ENCODE measurements around the gene PYGM.

The PYGM gene

DNA sequence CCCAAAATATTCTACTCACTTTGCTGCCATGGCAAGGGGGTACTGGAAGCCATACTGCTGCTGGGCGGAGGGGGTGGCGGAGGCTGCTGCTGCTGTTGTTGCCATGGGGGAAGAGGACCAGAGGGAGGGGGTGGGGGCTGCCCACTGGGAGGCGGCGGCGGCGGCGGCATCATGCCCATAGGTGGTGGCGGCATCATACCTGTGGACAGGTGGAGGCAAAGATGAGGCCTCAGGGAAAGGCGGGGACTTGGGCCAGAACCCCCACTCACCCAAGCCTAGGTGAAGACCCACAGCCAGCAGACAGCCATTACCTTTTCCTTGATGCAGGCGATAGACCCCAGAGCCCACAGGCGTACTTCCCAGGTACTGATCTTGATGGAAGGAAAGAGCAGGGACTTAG, 7.1 kb upstream of the PYGM start:
- no peak for DNase-seq

DNA sequence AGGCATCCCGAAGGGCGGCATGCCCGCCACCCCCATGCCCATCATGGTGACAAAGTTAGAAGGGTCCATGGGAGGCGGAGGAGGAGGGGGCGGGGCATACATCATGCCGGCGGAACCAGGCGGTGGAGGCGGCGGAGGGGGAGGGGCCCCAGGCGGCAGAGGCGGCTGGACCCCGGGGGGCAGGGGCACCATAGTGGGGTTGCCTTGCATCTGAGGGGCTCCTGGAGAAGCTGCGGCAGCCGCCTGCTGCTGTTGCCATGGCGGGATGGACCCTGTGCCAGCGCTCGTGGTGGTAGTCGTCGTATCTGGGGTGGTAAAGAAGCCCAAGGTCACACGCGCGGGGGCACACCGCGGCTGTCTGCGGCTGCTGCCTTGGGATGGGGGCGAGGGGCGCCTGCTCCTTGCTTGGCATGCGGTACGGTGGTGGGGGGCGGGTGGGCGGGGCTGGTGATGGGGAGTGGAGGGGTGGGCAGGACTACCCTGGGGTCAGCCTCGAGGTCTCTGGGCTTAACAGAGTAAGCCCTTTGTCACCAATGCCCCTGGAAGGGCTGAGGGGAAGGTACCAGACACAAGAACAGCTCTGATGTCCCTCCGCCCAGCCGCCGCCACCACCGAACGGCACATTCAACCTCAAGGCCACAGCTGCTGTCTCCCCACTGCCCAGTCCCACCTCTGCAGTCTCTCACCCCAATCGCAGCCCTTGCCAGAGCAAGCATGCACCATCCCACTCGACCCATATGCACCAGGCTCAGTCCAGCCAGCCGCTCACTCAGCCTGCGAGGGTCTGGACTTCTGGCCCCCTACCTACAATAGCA, 6.3 kb upstream of the PYGM start:
- no peak for DNase-seq

DNA sequence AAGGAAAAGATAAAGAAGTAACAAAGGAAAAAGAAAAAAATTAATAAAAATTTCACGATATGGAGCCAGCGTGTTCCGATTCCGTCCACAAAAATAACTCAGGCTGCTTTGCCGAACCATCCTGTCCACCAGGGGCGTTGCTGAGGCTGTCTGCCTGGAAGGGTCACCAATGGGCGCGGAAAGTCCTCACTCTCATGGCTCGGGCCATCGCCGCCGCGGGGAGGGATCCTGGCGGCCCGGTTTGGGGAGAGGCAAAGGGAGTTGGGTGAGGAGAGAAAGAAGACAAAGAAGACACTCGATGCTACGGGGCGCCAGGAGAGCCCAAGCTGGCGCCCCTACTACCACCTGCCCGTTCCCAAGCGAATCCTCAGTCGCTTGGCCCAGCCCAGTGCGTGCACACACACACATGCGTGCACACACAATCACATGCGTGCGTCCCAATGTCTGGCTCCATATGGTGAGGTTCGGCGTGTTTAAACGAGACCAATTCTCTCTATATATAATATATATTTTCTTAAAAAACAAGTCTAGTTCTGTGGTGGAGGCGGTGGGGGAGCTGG, 5.6 kb upstream of the PYGM start:
- DNase-seq: no peak

DNA sequence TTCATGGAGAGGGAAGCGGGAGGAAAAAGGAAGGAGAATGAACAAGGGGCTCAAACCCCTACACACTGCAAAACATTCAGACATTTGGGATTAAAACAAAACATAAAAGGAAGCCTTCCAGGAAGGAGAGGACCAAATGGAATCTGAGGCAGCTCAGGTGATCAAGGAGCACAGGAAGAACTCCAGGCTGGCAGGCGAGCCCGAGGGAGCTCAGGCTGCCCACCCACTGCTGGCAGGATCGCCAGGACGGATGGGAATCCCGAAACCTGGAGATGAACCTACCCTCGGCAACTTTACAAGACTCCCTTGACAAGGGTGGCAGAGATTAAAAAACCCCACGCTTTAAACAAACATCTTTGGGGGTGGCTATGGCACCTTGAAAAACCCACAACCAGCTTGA, 5.0 kb upstream of the PYGM start:
- no peak for DNase-seq

DNA sequence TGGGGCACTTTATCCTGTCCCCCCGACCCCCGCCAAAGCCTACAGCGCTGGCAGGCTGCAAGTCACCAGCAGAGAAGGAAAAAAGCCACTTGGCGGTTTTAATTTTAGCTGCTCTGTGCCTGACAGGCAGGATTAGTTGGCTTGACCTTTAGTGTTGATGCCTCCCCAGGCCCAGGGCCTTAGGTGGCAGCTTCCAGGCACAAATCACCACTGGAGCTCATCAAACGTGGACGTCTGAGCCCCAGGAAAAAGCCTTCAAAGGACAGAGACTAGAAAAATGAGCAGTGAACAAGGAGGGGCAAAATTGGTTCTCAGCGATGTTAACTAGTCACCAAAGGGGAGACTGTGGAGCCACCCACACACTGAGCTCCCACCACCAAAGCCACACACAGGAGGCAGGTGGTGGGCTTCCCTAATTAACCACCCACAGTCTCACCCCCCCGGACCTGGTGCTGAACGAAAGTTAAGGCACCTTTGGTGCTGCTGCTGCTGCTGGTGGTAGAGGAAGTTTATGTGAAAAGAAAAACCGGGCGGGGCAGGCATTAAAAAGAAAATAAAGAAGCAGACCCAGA, 4.4 kb upstream of the PYGM start:
- DNase-seq: no peak

DNA sequence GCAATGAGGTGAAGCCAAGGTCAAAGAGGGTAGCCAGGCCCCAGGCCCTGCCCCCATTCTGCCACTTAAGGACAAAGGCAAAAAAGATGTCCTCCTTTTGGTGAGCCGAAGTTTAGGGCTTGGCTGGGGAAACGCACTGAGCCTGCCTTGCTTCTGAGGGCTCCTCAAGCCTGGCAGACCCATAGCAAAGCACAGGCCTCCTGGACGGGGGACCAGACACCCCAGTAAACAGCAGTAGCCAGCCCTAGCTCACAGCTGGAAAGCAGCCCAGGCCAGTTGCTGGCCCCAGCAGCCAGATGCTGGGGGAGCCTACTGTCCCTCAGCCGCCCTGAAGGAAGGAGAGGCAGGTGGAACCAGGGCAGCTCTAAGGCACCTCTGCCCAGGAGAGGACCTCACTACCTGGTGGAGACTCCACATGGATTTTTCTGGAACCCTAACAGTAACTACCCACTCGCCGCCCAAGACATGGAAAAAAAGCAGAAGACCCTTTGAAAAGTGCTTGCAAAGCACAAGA, 3.8 kb upstream of the PYGM start:
- no peak for DNase-seq

DNA sequence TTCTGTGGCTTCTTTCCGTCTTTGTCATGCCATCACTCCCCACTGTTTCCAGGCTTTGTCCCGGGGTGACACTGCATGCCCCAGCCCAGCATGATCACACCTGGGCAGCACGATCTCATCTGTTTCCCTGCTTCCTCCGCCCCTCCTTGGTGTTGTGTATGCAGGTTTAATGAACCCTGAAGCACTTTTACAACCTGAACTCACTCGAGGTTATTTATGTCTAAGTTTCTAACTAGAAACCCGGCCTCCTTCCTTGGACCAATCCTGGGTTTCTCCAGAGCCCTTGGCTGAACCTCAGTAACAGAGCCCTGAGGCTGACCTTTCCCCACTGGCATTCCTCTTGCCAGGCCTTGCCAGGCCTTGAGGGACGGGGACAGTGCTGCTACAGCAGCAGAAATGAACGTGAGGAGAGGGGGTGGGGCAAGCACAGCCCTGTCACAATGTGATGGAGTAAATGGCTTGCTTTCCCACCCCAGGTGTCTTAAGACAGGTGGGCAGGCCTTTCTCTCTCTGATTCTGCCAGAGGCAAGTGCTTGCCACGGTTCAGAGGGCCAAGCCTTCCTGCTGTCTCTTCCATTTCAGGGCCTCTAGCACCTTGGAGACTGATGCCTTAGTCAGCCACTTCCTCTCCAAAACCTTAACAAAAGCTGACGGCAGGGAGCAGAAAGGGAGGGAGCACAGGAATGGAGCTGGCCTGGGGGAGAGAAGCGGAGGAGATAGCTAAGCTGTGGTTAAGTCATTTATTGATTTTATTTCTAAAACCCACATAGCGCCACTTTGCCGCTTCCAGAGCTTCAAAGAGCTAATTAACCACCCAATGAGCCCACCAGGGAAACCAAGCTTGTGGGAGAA, 3.1 kb upstream of the PYGM start:
- no peak for DNase-seq

DNA sequence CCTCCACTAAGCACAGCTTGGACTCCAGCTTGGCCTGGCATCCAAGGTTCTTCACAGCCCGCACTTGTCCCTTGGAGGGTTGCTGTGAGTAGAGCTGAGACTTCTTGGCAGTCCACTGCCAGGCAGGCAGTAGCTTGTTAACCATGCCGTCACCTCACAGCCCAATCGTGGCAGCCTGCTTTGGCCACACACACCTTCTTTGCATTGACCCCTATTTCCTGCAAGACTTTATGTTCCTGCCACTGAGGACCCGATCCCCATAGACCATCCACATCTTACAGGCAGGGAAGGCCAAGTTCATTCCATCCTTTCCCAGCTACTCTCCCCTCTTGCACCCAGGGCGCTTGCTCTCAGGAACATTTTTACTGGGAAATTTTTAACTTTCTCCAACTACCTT, 2.5 kb upstream of the PYGM start:
- no peak for DNase-seq

DNA sequence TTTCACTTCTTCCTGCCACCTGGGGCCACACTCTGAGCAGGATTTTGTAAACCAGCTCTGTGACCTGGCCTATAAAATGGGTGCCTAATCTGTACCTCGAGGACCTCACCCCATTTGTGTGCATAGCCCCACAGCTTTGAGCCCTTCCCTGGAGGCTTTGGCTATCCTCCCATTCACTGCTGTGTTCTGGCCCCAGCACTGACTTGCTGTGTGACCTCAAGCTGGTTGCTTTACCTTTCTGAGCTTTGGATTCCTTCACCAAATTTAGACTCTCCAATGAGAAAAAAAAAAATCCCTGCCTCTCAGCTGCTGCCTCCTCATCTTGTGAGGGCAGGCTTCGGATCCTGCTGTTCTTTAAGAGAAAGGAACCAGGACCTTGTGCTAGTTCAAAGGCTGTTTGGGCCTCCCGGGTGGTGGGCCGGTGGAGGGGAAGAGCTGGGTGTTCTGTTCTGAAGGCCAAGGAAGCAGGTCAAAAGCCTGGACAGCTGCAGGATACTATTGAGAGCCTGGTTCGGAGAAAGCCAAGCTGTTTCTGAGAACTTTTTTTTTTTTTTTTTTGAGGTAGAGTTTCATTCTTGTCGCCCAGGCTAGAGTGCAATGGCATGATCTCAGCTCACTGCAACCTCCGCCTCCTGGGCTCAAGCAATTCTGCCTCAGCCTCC, 1.1 kb upstream of the PYGM start:
- no peak for DNase-seq

DNA sequence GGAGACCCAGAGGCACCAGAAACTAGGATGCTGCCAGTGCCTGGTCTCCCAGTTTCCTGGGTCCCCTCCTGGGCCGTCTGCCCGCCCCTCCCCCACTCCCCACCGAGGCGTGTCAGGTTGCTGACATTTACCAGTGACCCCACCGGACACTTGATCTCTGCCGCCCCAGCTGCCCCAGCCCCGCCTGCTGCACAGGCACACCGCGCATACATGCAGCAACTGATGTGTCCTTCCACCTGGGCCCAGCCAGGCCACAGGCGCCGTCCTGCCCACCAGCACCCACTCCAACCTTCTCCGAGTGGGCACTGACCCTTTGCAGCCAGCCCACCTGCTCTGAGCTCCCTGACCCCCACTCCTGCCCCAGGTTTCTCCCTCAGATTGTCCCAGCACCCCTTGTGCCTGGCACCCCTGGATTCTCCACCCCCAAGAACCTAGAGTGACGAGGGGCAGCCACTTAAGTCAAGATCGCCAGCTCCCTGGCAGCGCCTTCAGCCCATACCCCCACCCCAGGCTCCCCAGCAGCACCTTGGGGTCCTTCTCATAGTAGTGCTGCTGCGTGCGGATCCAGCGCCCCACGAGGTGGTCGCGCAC, 548 bp downstream of the PYGM start:
- DNase-seq: no peak

DNA sequence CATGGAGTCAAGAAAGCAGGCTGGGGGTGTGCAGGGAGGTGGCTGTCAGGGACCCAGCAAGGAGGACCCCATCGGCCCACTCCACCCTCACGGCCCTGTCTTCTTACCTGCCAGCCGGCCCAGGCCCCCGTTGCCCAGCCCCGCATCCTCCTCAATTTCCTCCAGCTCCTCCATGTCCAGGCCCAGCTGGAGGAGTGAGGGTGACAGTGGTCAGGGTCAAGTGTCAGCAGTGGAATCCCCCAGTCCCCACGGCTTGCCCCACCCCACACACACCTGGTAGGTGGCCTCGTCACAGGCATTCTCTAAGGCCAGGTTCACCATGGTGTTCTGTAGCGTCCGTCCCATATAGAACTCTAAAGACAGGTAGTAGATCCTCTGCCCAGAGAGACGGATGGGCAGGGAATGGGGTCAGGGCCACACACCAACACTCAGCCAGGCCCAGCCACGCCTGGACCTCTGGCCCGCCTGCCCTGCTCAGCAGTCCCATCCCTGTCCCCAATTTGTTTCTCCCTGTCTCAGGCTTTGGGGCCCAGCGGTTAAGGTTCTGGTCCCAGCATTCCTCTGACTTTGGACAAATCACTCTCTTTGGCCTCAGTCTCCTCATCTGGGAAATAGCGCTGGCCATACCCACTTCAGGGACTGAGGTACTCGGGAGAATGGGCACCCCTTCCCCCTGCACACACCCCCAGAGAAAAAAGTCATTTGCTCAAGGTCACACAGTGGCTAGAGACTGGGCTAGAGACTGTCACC, 1.3 kb downstream of the PYGM start:
- DNase-seq: no peak

DNA sequence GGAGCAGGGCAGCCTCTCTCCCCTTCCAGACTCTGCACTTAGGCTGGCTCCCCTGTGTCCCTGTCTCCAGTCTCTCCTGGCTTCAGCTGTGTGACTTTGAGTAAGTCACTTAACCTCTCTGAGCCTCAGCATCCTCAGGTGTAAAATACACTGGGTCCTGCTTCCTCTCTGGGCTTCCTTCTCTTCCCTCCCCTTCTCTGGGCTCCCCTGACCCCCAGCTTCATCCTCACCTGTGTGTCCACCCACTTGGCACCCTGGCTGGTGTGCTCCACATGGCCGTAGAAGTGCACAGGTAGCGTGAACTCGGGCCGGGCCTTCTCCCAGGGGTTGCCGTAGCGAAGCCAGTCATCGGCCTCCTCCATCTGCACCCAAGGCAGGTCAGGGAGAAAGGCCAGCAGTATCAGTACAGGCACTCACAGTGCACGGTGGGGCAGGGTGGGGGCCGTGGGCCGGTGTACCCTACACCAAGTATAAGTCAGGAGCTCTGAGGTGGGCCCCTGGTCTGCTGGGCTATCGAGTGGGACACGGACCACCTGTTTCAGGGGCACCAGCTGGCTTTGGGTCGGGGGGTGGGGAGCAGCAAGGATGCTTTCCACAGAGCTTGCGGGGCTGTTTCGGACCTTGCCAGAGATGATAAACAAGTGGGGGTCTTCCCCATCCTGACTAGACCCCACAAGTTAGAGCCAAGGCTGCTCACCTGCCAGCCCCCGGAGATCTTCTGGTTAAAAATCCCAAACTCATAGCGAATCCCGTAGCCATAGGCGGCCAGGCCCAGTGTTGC, 2.0 kb downstream of the PYGM start:
- DNase-seq: no peak

DNA sequence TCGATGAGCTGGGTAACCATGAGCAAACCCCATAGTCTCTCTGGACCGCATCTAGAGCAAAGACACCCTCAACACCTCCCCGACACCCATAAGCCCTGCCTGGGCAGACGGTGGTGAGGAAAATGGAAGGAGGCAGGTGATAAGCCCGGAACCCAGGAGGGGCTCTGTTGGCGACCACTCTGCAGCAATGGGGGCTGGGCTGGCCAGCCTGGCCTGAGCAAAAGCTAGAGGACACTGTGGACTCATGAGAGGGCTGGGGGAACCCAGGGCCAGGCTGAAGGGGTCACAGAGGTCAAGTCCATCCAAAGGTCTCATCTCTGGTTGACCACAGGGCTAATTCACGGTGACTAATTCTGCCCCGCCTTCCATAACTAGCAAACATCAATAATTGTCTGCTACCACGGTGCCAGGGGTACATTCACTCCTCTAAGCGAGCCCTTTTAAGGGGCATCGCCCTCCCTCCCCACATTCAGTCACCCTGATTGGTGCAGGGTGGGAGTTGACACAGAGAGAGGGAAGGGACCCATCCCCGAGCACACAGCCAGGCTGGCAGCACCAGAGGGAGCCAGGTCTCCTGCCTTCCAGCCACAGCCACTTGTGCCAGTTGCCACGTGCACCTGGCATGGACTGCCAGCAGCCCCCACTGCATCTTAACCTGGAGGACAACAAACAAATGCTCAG, 4.0 kb downstream of the PYGM start:
- no peak for DNase-seq

DNA sequence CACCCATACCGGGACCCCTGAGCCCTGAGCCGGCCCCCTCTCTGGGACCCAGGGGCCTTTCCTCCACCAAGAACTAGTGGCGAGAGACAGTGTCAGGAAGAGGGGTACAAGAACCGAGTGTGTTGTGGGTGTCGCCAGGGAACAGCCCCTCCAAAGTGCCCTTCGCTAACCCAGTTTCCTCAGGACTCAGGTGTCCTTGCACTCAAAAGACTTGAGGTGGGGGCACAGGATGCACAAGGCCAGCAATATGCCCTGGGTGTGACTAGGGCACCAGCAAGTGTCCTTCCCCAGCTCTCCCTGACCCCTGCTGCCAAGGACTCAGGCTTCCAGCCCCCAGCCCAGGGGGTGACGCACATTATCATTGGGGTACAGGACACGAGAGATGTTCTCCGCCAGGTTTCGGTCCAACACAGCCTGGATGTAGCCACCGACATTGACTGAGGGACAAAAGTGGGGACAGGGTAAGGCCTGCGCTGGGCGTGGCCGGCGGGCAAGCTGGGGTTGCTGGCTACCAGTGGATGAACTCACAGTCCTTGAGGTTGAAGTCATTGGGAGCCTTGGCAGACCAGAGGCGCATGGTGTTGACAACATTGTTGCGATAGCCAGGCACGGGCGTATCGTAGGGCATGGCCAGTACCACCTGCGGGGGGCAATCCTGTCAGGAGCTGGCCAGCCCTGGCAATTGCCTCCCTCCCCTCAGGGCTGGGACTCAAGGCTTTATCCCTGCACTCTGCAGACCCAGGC, 4.7 kb downstream of the PYGM start:
- no peak for DNase-seq

DNA sequence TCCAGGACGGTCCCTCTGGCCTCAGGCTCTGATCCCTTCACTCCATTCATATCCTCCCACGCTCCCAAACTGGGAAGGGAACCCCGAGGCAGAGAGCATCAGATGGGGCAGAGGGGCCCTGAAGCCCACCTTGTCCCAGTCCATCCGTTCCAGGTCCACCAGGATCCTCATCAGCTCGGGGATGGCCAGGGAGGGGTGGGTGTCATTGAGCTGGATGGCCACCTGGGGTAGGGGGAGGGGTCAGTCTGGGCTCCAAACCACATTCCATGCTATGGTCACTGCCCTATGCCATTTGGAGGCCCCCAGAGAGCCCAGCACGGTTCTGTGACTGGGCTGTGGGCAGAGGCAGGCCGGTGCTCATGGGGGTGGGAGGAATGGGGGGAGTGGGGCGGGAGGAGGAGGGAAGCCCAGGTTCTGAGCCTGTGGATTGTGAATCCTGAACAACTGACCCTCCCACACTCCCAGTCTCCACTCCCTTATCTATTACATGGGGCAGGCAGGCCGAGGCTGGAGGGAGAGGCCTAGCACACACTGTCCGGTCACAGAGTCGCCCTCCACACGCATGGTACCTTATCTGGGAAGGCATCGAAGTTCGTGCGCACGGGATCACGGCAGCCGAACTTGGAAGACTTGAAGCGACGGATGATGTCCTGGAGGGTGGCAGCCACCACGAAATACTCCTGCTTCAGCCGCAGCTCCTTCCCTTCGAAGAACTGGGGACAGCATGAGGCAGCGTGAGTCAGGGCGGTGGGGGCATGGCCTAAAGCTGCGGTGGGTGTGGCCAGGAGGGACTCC, 5.5 kb downstream of the PYGM start:
- no peak for DNase-seq

DNA sequence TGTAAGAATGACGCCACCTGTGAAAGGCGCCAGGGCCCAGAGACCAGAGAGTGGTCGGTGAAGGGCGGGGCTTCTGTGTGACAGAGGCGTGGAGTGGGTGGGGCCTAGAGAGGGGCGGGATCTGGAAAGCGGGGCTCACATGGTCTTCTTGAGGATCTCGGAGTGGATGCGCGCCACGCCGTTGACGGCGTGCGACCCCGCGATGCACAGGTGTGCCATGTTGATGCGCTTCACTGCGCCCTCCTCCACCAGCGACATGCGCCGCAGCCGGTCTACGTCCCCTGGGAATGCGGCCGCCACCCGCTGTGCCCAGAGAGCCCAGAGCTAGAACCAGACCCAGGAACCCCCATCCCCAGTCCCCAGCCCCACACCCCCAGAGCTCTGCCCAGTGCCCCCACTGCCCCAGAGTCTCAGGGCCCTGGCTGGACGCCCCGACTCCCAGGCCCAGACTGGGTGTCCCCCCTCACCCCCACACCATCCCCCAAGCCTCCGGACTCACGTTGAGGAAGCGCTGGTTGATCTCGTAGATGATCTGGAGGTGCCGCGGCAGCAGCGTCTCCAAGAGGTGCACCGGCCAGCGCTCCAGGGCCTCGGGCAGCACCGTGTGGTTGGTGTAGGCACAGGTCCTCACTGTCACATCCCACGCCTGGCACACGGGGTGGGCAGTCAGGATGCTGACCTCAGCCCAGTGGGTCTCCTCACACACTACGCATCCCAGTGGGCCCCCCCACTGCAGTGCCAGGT, 6.2 kb downstream of the PYGM start:
- DNase-seq: no peak

DNA sequence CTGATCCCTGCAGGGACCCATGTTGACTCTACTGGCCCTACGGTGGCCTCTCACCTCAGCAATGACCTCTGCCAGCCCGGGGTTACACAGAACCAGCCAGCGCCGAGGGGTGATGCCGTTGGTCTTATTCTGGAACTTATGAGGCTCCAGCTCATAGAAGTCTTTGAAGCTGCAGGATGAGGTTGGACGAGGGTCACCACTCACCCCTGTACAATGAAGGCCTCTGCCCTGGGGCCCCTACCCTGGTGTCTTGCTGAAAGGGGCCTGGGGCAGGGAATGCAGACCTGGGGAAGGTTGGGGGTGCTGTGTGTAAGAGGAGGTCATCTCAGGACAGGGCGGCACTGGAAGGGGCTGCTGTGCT, 6.8 kb downstream of the PYGM start:
- DNase-seq: no peak
